ENCODE data around the gene GNB5. TPM values are rescaled to one million over a fixed set of nuclear protein-coding genes. Genes with fewer than 3 reads are reported as not detected.

GNB5 gene
- total and polyA plus RNA-seq, 2 of the 13 experiments (the other 11 are each of a cell fraction or from before 2014, with no cell fraction given) = 13.7 to 14.4 TPM

- TF ChIP-seq ZNF407 (CRISPR knock-in tag; IDR thresholded peaks at IDR 0.05; ENCODE audit: not compliant biosample characterization) (no peak), ZNF746 (CRISPR knock-in tag; IDR thresholded peaks at IDR 0.05) (no peak), SMAD1 (CRISPR knock-in tag; IDR thresholded peaks at IDR 0.05; ENCODE audit: borderline replicate concordance, low read depth) (no peak), PBX2 (CRISPR knock-in tag; IDR thresholded peaks at IDR 0.05) (no peak), TERF1 (CRISPR knock-in tag; IDR thresholded peaks at IDR 0.05) (no peak)
Measured at GRCh38 chr15:52230073-52230472, 38.9 kb upstream of the GNB5 start (continued).

Data from HepG2 (cell line).